CD4-positive, alpha-beta T cell treated with Interferon alpha-2 for 1 hour (primary cell): ENCODE measurements around the gene SCYGR7.
A peak's percentile ranks its signal among the peaks of the same experiment; 100 is the strongest.

ENCODE experiments used
- DNase-seq, 2 donors: peaks; one replicate each; pipeline ENCODE4 v3.0.0-alpha.2; 2020 to 2022

The SCYGR7 gene

GRCh38 chr2:227759411-227760118, 31.4 kb downstream of the SCYGR7 start:
- DNase-seq, result no peak

- DNase-seq, result no peak
Measured at GRCh38 chr2:227761740-227762476, 33.8 kb downstream of the SCYGR7 start.

- DNase-seq, result no peak
Measured at GRCh38 chr2:227765788-227766372, 37.7 kb downstream of the SCYGR7 start.

- DNase-seq, result peak; percentile 44 to 61
Measured at GRCh38 chr2:227766373-227766883, 38.3 kb downstream of the SCYGR7 start.

GRCh38 chr2:227767830-227768229, 39.7 kb downstream of the SCYGR7 start:
- DNase-seq, result no peak

- DNase-seq, result no peak
Measured at GRCh38 chr2:227772197-227772661, 44.1 kb downstream of the SCYGR7 start.

GRCh38 chr2:227772932-227773331, 44.8 kb downstream of the SCYGR7 start:
- no peak for DNase-seq

- peak in 1 of 2 donors; percentile 28 for DNase-seq
Measured at GRCh38 chr2:227774011-227774624, 46.0 kb downstream of the SCYGR7 start.

GRCh38 chr2:227774895-227775842, 47.0 kb downstream of the SCYGR7 start:
- no peak for DNase-seq
